ENCODE results near the gene CREB3L1.

The CREB3L1 gene

GRCh38 chr11:46347637-46348311 lies 70.3 kb downstream of the CREB3L1 start:
- no peak for DNase-seq

GRCh38 chr11:46348566-46349401 lies 71.3 kb downstream of the CREB3L1 start:
- peak in 1 of 2 donors; percentile 18 for DNase-seq

GRCh38 chr11:46350695-46351094 lies 73.2 kb downstream of the CREB3L1 start:
- no peak for DNase-seq

- no peak for DNase-seq
Observed at GRCh38 chr11:46351148-46351547, 73.7 kb downstream of the CREB3L1 start.

GRCh38 chr11:46351606-46352005 lies 74.1 kb downstream of the CREB3L1 start:
- no peak for DNase-seq

- DNase-seq = peak in 1 of 2 donors; percentile 20
Observed at GRCh38 chr11:46352063-46352841, 74.8 kb downstream of the CREB3L1 start.

- no peak for DNase-seq
Observed at GRCh38 chr11:46353698-46354097, 76.2 kb downstream of the CREB3L1 start.

GRCh38 chr11:46356924-46357482 lies 79.5 kb downstream of the CREB3L1 start:
- no peak for DNase-seq

GRCh38 chr11:46357483-46357936 lies 80.0 kb downstream of the CREB3L1 start:
- no peak for DNase-seq

GRCh38 chr11:46359953-46360352 lies 82.5 kb downstream of the CREB3L1 start:
- DNase-seq = no peak

- no peak for DNase-seq
Observed at GRCh38 chr11:46360878-46361277, 83.4 kb downstream of the CREB3L1 start.

- peak; percentile 26 to 92 for DNase-seq
Observed at GRCh38 chr11:46361283-46362155, 84.1 kb downstream of the CREB3L1 start.

- DNase-seq = no peak
Observed at GRCh38 chr11:46362156-46363030, 84.9 kb downstream of the CREB3L1 start.

- peak in 1 of 2 donors; percentile 56 for DNase-seq
Observed at GRCh38 chr11:46363031-46363407, 85.6 kb downstream of the CREB3L1 start.

- no peak for DNase-seq
Observed at GRCh38 chr11:46363455-46364005, 86.1 kb downstream of the CREB3L1 start.

GRCh38 chr11:46364056-46364455 lies 86.6 kb downstream of the CREB3L1 start:
- no peak for DNase-seq

GRCh38 chr11:46364791-46365190 lies 87.3 kb downstream of the CREB3L1 start:
- no peak for DNase-seq

GRCh38 chr11:46366260-46366659 lies 88.8 kb downstream of the CREB3L1 start:
- DNase-seq = no peak

- no peak for DNase-seq
Observed at GRCh38 chr11:46366661-46367161, 89.2 kb downstream of the CREB3L1 start.

- DNase-seq = peak; percentile 28 to 48
Observed at GRCh38 chr11:46367244-46367915, 89.9 kb downstream of the CREB3L1 start.

Data from bone marrow (tissue), 2 donors.